Measurements from ENCODE around the gene PKN2. TPM values are rescaled to one million over a fixed set of nuclear protein-coding genes. Genes with fewer than 3 reads are reported as not detected.

The PKN2 gene
- total RNA-seq, 1 experiment from 2014 or later: 74.1 TPM

DNA sequence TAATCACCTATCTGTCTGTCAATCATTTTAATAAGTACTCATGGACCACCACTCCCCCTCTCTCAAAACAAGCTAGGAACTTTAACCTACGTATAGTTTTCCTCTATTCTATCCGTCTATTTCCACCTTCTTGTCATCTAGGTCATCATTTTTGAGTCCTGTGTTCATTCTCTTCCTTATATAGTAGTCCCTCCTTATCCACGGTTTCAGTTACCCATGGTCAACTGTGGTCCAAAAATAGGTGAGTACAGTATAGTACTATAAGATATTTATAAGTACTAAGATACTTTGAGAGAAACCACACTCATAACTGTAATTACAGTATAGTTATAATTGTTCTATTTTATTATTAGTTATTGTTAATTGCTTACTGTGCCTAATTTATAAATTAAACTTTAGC lies 7.5 kb downstream of the PKN2 start:
- Histone ChIP-seq H3K27ac (ENCODE audit: low read length) (no peak overlapping the region), H3K36me3 (ENCODE audit: control insufficient read depth, insufficient read depth, low read length) (peaks cover 8% of the 10 kb centered on the region; the same call in 1 of the 2 replicates), H3K4me1 (ENCODE audit: control insufficient read depth, insufficient read depth, low read length) (peaks cover 1% of the 10 kb centered on the region; the same call in 1 of the 2 replicates), H3K9me3 (ENCODE audit: control insufficient read depth, insufficient read depth, low read depth, low read length) (no peaks in the 10 kb centered on the region), H3K27me3 (ENCODE audit: control insufficient read depth, insufficient read depth, low read length) (no peaks in the 10 kb centered on the region), H3K4me3 (ENCODE audit: low read depth in 2 of 2, low read length in 2 of 2) (no peak overlapping the region)
- no peak for DNase-seq (ENCODE audit: low read depth, low spot score)
- BruUV-seq (replicated peaks): no TSS peak
- intact Hi-C loops (cut with micrococcal nuclease; ENCODE audit: unreplicated experiment): no loop called here
- ChIA-PET CTCF (no interaction called here), POLR2A (no interaction called here)
- in situ Hi-C loops (cut with HindIII; ENCODE audit: low pct_unique_long_range_greater_than_20kb, low sequenced_read_pairs): no loop called here
- ATAC-seq: no peak
- TF ChIP-seq, protein P1, sequence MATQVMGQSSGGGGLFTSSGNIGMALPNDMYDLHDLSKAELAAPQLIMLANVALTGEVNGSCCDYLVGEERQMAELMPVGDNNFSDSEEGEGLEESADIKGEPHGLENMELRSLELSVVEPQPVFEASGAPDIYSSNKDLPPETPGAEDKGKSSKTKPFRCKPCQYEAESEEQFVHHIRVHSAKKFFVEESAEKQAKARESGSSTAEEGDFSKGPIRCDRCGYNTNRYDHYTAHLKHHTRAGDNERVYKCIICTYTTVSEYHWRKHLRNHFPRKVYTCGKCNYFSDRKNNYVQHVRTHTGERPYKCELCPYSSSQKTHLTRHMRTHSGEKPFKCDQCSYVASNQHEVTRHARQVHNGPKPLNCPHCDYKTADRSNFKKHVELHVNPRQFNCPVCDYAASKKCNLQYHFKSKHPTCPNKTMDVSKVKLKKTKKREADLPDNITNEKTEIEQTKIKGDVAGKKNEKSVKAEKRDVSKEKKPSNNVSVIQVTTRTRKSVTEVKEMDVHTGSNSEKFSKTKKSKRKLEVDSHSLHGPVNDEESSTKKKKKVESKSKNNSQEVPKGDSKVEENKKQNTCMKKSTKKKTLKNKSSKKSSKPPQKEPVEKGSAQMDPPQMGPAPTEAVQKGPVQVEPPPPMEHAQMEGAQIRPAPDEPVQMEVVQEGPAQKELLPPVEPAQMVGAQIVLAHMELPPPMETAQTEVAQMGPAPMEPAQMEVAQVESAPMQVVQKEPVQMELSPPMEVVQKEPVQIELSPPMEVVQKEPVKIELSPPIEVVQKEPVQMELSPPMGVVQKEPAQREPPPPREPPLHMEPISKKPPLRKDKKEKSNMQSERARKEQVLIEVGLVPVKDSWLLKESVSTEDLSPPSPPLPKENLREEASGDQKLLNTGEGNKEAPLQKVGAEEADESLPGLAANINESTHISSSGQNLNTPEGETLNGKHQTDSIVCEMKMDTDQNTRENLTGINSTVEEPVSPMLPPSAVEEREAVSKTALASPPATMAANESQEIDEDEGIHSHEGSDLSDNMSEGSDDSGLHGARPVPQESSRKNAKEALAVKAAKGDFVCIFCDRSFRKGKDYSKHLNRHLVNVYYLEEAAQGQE (IDR thresholded peaks at IDR 0.05; ENCODE audit: insufficient read depth in 1 of 2, low read depth in 2 of 2, low read length in 1 of 2): no peak
- TF ChIP-seq SIN3A (IDR thresholded peaks at IDR 0.05; ENCODE audit: borderline replicate concordance, insufficient read depth, low read depth, low read length): no peak
- no peak for TF ChIP-seq POLR2AphosphoS5 (IDR thresholded peaks at IDR 0.05; ENCODE audit: low read depth, low read length)
- TF ChIP-seq, protein P2, sequence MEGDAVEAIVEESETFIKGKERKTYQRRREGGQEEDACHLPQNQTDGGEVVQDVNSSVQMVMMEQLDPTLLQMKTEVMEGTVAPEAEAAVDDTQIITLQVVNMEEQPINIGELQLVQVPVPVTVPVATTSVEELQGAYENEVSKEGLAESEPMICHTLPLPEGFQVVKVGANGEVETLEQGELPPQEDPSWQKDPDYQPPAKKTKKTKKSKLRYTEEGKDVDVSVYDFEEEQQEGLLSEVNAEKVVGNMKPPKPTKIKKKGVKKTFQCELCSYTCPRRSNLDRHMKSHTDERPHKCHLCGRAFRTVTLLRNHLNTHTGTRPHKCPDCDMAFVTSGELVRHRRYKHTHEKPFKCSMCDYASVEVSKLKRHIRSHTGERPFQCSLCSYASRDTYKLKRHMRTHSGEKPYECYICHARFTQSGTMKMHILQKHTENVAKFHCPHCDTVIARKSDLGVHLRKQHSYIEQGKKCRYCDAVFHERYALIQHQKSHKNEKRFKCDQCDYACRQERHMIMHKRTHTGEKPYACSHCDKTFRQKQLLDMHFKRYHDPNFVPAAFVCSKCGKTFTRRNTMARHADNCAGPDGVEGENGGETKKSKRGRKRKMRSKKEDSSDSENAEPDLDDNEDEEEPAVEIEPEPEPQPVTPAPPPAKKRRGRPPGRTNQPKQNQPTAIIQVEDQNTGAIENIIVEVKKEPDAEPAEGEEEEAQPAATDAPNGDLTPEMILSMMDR (IDR thresholded peaks at IDR 0.05): no peak
- no peak for TF ChIP-seq TCF7L2 (IDR thresholded peaks at IDR 0.05; ENCODE audit: low read depth, low read length)

DNA sequence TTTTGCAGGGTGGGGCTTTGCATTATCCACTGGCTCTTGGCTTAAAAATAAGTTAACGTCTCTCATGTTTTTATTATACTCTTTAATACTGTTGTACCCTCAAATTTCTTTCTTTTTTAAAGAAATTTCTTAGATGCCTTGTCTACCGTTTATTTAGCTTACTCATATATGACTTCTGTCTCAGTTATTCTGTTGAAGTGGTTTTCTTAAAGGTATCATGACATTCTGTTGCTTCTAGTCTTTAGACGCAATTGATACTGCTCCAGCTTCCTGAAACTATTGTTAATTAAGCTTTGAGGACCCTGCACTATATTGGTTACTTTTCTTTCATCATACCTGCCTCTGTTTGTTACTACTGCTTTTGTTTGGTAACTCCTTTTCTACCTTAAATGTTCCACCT lies 11.7 kb downstream of the PKN2 start:
- ChIA-PET CTCF (no interaction called here), POLR2A (interaction anchor here (0.7 to 0.8 kb wide), 2 partner anchors 10 to 135 kb away, joined by 3 to 4 read pairs; no protein-coding TSS in a partner anchor)
- DNase-seq (ENCODE audit: low read depth, low spot score) (no peak), ATAC-seq (no peak)
- Histone ChIP-seq H3K4me1 (ENCODE audit: control insufficient read depth, insufficient read depth, low read length) (peaks cover 11% of the 10 kb centered on the region; the same call in 1 of the 2 replicates), H3K27ac (ENCODE audit: low read length) (no peak overlapping the region), H3K9me3 (ENCODE audit: control insufficient read depth, insufficient read depth, low read depth, low read length) (no peaks in the 10 kb centered on the region), H3K36me3 (ENCODE audit: control insufficient read depth, insufficient read depth, low read length) (peaks cover 3% of the 10 kb centered on the region; the same call in 1 of the 2 replicates), H3K27me3 (ENCODE audit: control insufficient read depth, insufficient read depth, low read length) (no peaks in the 10 kb centered on the region), H3K4me3 (ENCODE audit: low read depth in 2 of 2, low read length in 2 of 2) (no peak overlapping the region)
- BruUV-seq (replicated peaks): no TSS peak
- intact Hi-C loops (cut with micrococcal nuclease; ENCODE audit: unreplicated experiment) (no loop called here), in situ Hi-C loops (cut with HindIII; ENCODE audit: low pct_unique_long_range_greater_than_20kb, low sequenced_read_pairs) (no loop called here)
- no peak for TF ChIP-seq SIN3A (IDR thresholded peaks at IDR 0.05; ENCODE audit: borderline replicate concordance, insufficient read depth, low read depth, low read length)
- TF ChIP-seq TCF7L2 (IDR thresholded peaks at IDR 0.05; ENCODE audit: low read depth, low read length): no peak
- TF ChIP-seq, protein P1 (IDR thresholded peaks at IDR 0.05; ENCODE audit: insufficient read depth in 1 of 2, low read depth in 2 of 2, low read length in 1 of 2): no peak
- TF ChIP-seq, protein P2 (IDR thresholded peaks at IDR 0.05): no peak
- TF ChIP-seq POLR2AphosphoS5 (IDR thresholded peaks at IDR 0.05; ENCODE audit: low read depth, low read length): no peak
